SU-DHL-6 (cell line): ENCODE measurements around the gene VWA7.
"Not testable (repeated sequence)": the region's sequence is repeated elsewhere in the genome, so short reads cannot be mapped to it uniquely, and the experiment has no call there.

Experiments
- H2AFZ ChIP-seq: fragments of 200-600 bp; sonication (generic); 2 replicates; pipeline ENCODE4 v1.6.1; 2014; ENCODE audit warnings: low read depth, mild to moderate bottlenecking, moderate library complexity, mixed read lengths, antibody characterized with exemption, low read length; ENCODE audit not compliant: severe bottlenecking
- H3F3A ChIP-seq: fragments of 200-600 bp; shearing (Covaris generic); 2 replicates; pipeline ENCODE4 v1.6.0; 2016; ENCODE audit warnings: antibody characterized with exemption, mild to moderate bottlenecking; ENCODE audit not compliant: insufficient read depth
- H3K27ac ChIP-seq: fragments of 200-600 bp; sonication (generic); 2 replicates; pipeline ENCODE4 v1.5.1; 2016; ENCODE audit warnings: low read depth, mild to moderate bottlenecking, low read length, moderate library complexity, mixed read lengths
- H3K27me3 ChIP-seq: fragments of 200-600 bp; sonication (generic), shearing (Covaris generic); 2 replicates; pipeline ENCODE4 v1.6.0; 2014; ENCODE audit warnings: mild to moderate bottlenecking, low read length
- H3K36me3 ChIP-seq: fragments of 200-600 bp; sonication (generic); 2 replicates; pipeline ENCODE4 v1.6.1; 2014; ENCODE audit warnings: mild to moderate bottlenecking, low read length, mixed read lengths
- H3K4me2 ChIP-seq: fragments of 300-600, 200-600 bp; shearing (Covaris generic), sonication (generic); 2 replicates; pipeline ENCODE4 v1.6.0; 2014; ENCODE audit warnings: low read length, low read depth, mild to moderate bottlenecking; ENCODE audit not compliant: poor library complexity, severe bottlenecking
- H3K4me3 ChIP-seq: fragments of 200-600 bp; sonication (generic); 2 replicates; pipeline ENCODE4 v1.5.1; 2014; ENCODE audit warnings: antibody characterized with exemption, low read length, mild to moderate bottlenecking, mixed read lengths; ENCODE audit not compliant: insufficient read depth, poor library complexity, severe bottlenecking
- H3K79me2 ChIP-seq: fragments of 200-600 bp; sonication (generic); 2 replicates; pipeline ENCODE4 v1.6.1; 2014; ENCODE audit warnings: mild to moderate bottlenecking, low read length, moderate library complexity; ENCODE audit not compliant: insufficient read depth
- H3K9ac ChIP-seq: fragments of 200-600 bp; sonication (generic); 2 replicates; pipeline ENCODE4 v1.7.0; 2014; ENCODE audit warnings: mild to moderate bottlenecking, low read length
- H3K9me2 ChIP-seq: fragments of 200-600 bp; sonication (generic); replicated peaks from 2 replicates; pipeline ENCODE4 v1.6.1; 2014; ENCODE audit warnings: low read length; ENCODE audit not compliant: insufficient read depth
- H3K9me3 ChIP-seq: fragments of 200-600 bp; sonication (generic); 2 replicates; pipeline ENCODE4 v1.6.1; 2014; ENCODE audit warnings: low read length, mixed read lengths; ENCODE audit not compliant: insufficient read depth
- H4K20me1 ChIP-seq: fragments of 200-600 bp; sonication (generic); 2 replicates; pipeline ENCODE4 v1.6.1; 2014; ENCODE audit warnings: low read depth, mild to moderate bottlenecking, antibody characterized with exemption, low read length, moderate library complexity, mixed read lengths
- CTCF ChIP-seq: fragments of 200-600 bp; sonication (generic); IDR thresholded peaks from one replicate; pipeline ENCODE4 v1.5.1; 2017; ENCODE audit warnings: antibody characterized with exemption, mild to moderate bottlenecking, low read length, moderate library complexity; ENCODE audit not compliant: insufficient read depth, poor library complexity, severe bottlenecking
- EZH2phosphoT487 ChIP-seq: fragments of 200-600 bp; sonication (generic), shearing (Covaris generic); conservative IDR thresholded peaks from 2 replicates; pipeline ENCODE4 v1.6.1; 2018; ENCODE audit warnings: mild to moderate bottlenecking, antibody characterized with exemption, low read length, moderate library complexity, mixed read lengths

VWA7 gene

GRCh38 chr6:31811645-31812044 lies 34.5 kb upstream of the VWA7 start:
- H3K4me2 ChIP-seq: no peak overlapping the region
- no peaks in the 10 kb centered on the region for H3K9me3 ChIP-seq
- no peak overlapping the region for H2AFZ ChIP-seq
- no peaks in the 10 kb centered on the region for H4K20me1 ChIP-seq
- H3K4me3 ChIP-seq: no peak overlapping the region
- H3K36me3 ChIP-seq: no peaks in the 10 kb centered on the region
- no peak overlapping the region for H3K27ac ChIP-seq
- H3K9me2 ChIP-seq: no peaks in the 10 kb centered on the region
- no peak overlapping the region for H3K9ac ChIP-seq
- no peaks in the 10 kb centered on the region for H3K27me3 ChIP-seq
- H3F3A ChIP-seq: peaks cover 9% of the 10 kb centered on the region
- TF ChIP-seq EZH2phosphoT487 (no peak), CTCF (no peak)
- peaks cover under 1% of the 10 kb centered on the region; the same call in 1 of the 2 replicates for H3K79me2 ChIP-seq

GRCh38 chr6:31808599-31808998 lies 31.5 kb upstream of the VWA7 start:
- H3K9me3 ChIP-seq: not testable (repeated sequence)

GRCh38 chr6:31806470-31807272 lies 29.5 kb upstream of the VWA7 start, which contains the start of gene LSM2:
LSM2 (minus strand) TSS chr6:31806966; CDS start chr6:31806757, 209 bp downstream.
- H3K79me2 ChIP-seq: peaks cover 32% of the 10 kb centered on the region
- peak within 1 kb of the TSS; percentile 69 for H3K27ac ChIP-seq
- H3K4me2 ChIP-seq: peak within 1 kb of the TSS; percentile 80
- TF ChIP-seq EZH2phosphoT487: no peak
- TF ChIP-seq CTCF: peak; percentile 50
- H3K9me2 ChIP-seq: no peaks in the 10 kb centered on the region
- H4K20me1 ChIP-seq: no peaks in the 10 kb centered on the region
- no peaks in the 10 kb centered on the region for H3K9me3 ChIP-seq
- peak within 1 kb of the TSS; percentile 79 for H3K4me3 ChIP-seq
- H3K27me3 ChIP-seq: no peaks in the 10 kb centered on the region
- H2AFZ ChIP-seq: peak within 1 kb of the TSS; percentile 74
- peak within 1 kb of the TSS; percentile 82 for H3K9ac ChIP-seq
- H3F3A ChIP-seq: peaks cover 14% of the 10 kb centered on the region
- 0 out of 2 replicates have a peak, but pooled peaks cover 3% of the 10 kb centered on the region for H3K36me3 ChIP-seq

More at GRCh38 chr6:31808599-31808998, 31.5 kb upstream of the VWA7 start:
- not testable (repeated sequence) for H2AFZ ChIP-seq, H3K4me2 ChIP-seq, H3K9ac ChIP-seq, H4K20me1 ChIP-seq, H3K9me2 ChIP-seq, H3K36me3 ChIP-seq, H3K27ac ChIP-seq, H3K27me3 ChIP-seq, H3K4me3 ChIP-seq
- H3K79me2 ChIP-seq: peaks cover 27% of the 10 kb centered on the region
- peaks cover 14% of the 10 kb centered on the region for H3F3A ChIP-seq

- peak overlapping the region; percentile 69 for H3K27ac ChIP-seq
- TF ChIP-seq CTCF (no peak), EZH2phosphoT487 (no peak)
- no peaks in the 10 kb centered on the region for H3K27me3 ChIP-seq
- H3K9ac ChIP-seq: peak overlapping the region; percentile 82
- peaks cover 14% of the 10 kb centered on the region for H3F3A ChIP-seq
- no peaks in the 10 kb centered on the region for H3K9me3 ChIP-seq
- H3K79me2 ChIP-seq: peaks cover 38% of the 10 kb centered on the region
- peak overlapping the region; percentile 74 for H2AFZ ChIP-seq
- H3K36me3 ChIP-seq: 0 out of 2 replicates have a peak, but pooled peaks cover 3% of the 10 kb centered on the region
- no peaks in the 10 kb centered on the region for H3K9me2 ChIP-seq
- H4K20me1 ChIP-seq: no peaks in the 10 kb centered on the region
- peak overlapping the region; percentile 79 for H3K4me3 ChIP-seq
- H3K4me2 ChIP-seq: peak overlapping the region; percentile 80
Measured at GRCh38 chr6:31805939-31806469, 28.9 kb upstream of the VWA7 start.

- H4K20me1 ChIP-seq, H3K9ac ChIP-seq, H3K9me3 ChIP-seq, H3K4me3 ChIP-seq, H3K27ac ChIP-seq, H3K27me3 ChIP-seq, H3K9me2 ChIP-seq, H3K36me3 ChIP-seq, H2AFZ ChIP-seq, H3K4me2 ChIP-seq: not testable (repeated sequence)
- Histone ChIP-seq H3F3A (peaks cover 28% of the 10 kb centered on the region), H3K79me2 (peaks cover 39% of the 10 kb centered on the region)
Measured at GRCh38 chr6:31801031-31801927, 24.2 kb upstream of the VWA7 start.
